ENCODE results near the gene EPHA6.
"Not testable (repeated sequence)": the region's sequence is repeated elsewhere in the genome, so short reads cannot be mapped to it uniquely, and the experiment has no call there.

Gene EPHA6

GRCh38 chr3:96977671-96978070 is 163.3 kb downstream of the EPHA6 start:
- H3K36me3 ChIP-seq (ENCODE audit: insufficient read depth, low read length) = no peaks in the 10 kb centered on the region
- no peak overlapping the region for H3K27ac ChIP-seq (ENCODE audit: low read depth, low read length)
- no peaks in the 10 kb centered on the region for H3K27me3 ChIP-seq (ENCODE audit: insufficient read depth, low read length)
- no peak overlapping the region for H3K4me3 ChIP-seq (ENCODE audit: low read depth, low read length)
- H3K79me2 ChIP-seq (ENCODE audit: control insufficient read depth, insufficient read depth, low read length, unreplicated experiment) = no peaks in the 10 kb centered on the region
- no peak overlapping the region for H2AFZ ChIP-seq (ENCODE audit: low read length, unreplicated experiment)
- no peaks in the 10 kb centered on the region for H3K4me1 ChIP-seq (ENCODE audit: control insufficient read depth, insufficient read depth, low read length, unreplicated experiment)

GRCh38 chr3:96983716-96984115 is 169.3 kb downstream of the EPHA6 start:
- not testable (repeated sequence) for H3K79me2 ChIP-seq (ENCODE audit: control insufficient read depth, insufficient read depth, low read length, unreplicated experiment); H3K36me3 ChIP-seq (ENCODE audit: insufficient read depth, low read length); H3K4me1 ChIP-seq (ENCODE audit: control insufficient read depth, insufficient read depth, low read length, unreplicated experiment); H3K4me3 ChIP-seq (ENCODE audit: low read depth, low read length); H3K27ac ChIP-seq (ENCODE audit: low read depth, low read length); H3K27me3 ChIP-seq (ENCODE audit: insufficient read depth, low read length); H2AFZ ChIP-seq (ENCODE audit: low read length, unreplicated experiment)

- Histone ChIP-seq H2AFZ (ENCODE audit: low read length, unreplicated experiment) (no peak overlapping the region), H3K36me3 (ENCODE audit: insufficient read depth, low read length) (no peaks in the 10 kb centered on the region), H3K79me2 (ENCODE audit: control insufficient read depth, insufficient read depth, low read length, unreplicated experiment) (no peaks in the 10 kb centered on the region), H3K4me1 (ENCODE audit: control insufficient read depth, insufficient read depth, low read length, unreplicated experiment) (no peaks in the 10 kb centered on the region), H3K4me3 (ENCODE audit: low read depth, low read length) (no peak overlapping the region), H3K27me3 (ENCODE audit: insufficient read depth, low read length) (no peaks in the 10 kb centered on the region), H3K27ac (ENCODE audit: low read depth, low read length) (no peak overlapping the region)
Measured at GRCh38 chr3:96986241-96986640, 171.8 kb downstream of the EPHA6 start.

GRCh38 chr3:96991231-96991630 is 176.8 kb downstream of the EPHA6 start:
- Histone ChIP-seq H3K79me2 (ENCODE audit: control insufficient read depth, insufficient read depth, low read length, unreplicated experiment) (no peaks in the 10 kb centered on the region), H2AFZ (ENCODE audit: low read length, unreplicated experiment) (no peak overlapping the region), H3K36me3 (ENCODE audit: insufficient read depth, low read length) (no peaks in the 10 kb centered on the region), H3K4me3 (ENCODE audit: low read depth, low read length) (no peak overlapping the region), H3K4me1 (ENCODE audit: control insufficient read depth, insufficient read depth, low read length, unreplicated experiment) (no peaks in the 10 kb centered on the region), H3K27me3 (ENCODE audit: insufficient read depth, low read length) (no peaks in the 10 kb centered on the region), H3K27ac (ENCODE audit: low read depth, low read length) (no peak overlapping the region)

- Histone ChIP-seq H3K27me3 (ENCODE audit: insufficient read depth, low read length) (no peaks in the 10 kb centered on the region), H3K36me3 (ENCODE audit: insufficient read depth, low read length) (no peaks in the 10 kb centered on the region), H2AFZ (ENCODE audit: low read length, unreplicated experiment) (no peak overlapping the region), H3K27ac (ENCODE audit: low read depth, low read length) (no peak overlapping the region), H3K79me2 (ENCODE audit: control insufficient read depth, insufficient read depth, low read length, unreplicated experiment) (no peaks in the 10 kb centered on the region), H3K4me1 (ENCODE audit: control insufficient read depth, insufficient read depth, low read length, unreplicated experiment) (no peaks in the 10 kb centered on the region), H3K4me3 (ENCODE audit: low read depth, low read length) (no peak overlapping the region)
Measured at GRCh38 chr3:96991800-96992365, 177.5 kb downstream of the EPHA6 start.

GRCh38 chr3:96994988-96995387 is 180.6 kb downstream of the EPHA6 start:
- Histone ChIP-seq H3K4me1 (ENCODE audit: control insufficient read depth, insufficient read depth, low read length, unreplicated experiment) (no peaks in the 10 kb centered on the region), H3K36me3 (ENCODE audit: insufficient read depth, low read length) (no peaks in the 10 kb centered on the region), H2AFZ (ENCODE audit: low read length, unreplicated experiment) (no peak overlapping the region), H3K27me3 (ENCODE audit: insufficient read depth, low read length) (no peaks in the 10 kb centered on the region), H3K4me3 (ENCODE audit: low read depth, low read length) (no peak overlapping the region), H3K27ac (ENCODE audit: low read depth, low read length) (no peak overlapping the region), H3K79me2 (ENCODE audit: control insufficient read depth, insufficient read depth, low read length, unreplicated experiment) (no peaks in the 10 kb centered on the region)

GRCh38 chr3:96996009-96996408 is 181.6 kb downstream of the EPHA6 start:
- Histone ChIP-seq H3K4me1 (ENCODE audit: control insufficient read depth, insufficient read depth, low read length, unreplicated experiment) (no peaks in the 10 kb centered on the region), H3K4me3 (ENCODE audit: low read depth, low read length) (no peak overlapping the region), H3K27me3 (ENCODE audit: insufficient read depth, low read length) (no peaks in the 10 kb centered on the region), H3K27ac (ENCODE audit: low read depth, low read length) (no peak overlapping the region), H3K79me2 (ENCODE audit: control insufficient read depth, insufficient read depth, low read length, unreplicated experiment) (no peaks in the 10 kb centered on the region), H2AFZ (ENCODE audit: low read length, unreplicated experiment) (no peak overlapping the region), H3K36me3 (ENCODE audit: insufficient read depth, low read length) (no peaks in the 10 kb centered on the region)

- H3K4me1 ChIP-seq (ENCODE audit: control insufficient read depth, insufficient read depth, low read length, unreplicated experiment) = no peaks in the 10 kb centered on the region
Measured at GRCh38 chr3:97001611-97002010, 187.2 kb downstream of the EPHA6 start.

GRCh38 chr3:97009427-97010019 is 195.1 kb downstream of the EPHA6 start:
- no peaks in the 10 kb centered on the region for H3K27me3 ChIP-seq (ENCODE audit: insufficient read depth, low read length)
- no peaks in the 10 kb centered on the region for H3K79me2 ChIP-seq (ENCODE audit: control insufficient read depth, insufficient read depth, low read length, unreplicated experiment)
- no peak overlapping the region for H2AFZ ChIP-seq (ENCODE audit: low read length, unreplicated experiment)
- no peaks in the 10 kb centered on the region for H3K4me1 ChIP-seq (ENCODE audit: control insufficient read depth, insufficient read depth, low read length, unreplicated experiment)
- no peak overlapping the region for H3K4me3 ChIP-seq (ENCODE audit: low read depth, low read length)
- H3K27ac ChIP-seq (ENCODE audit: low read depth, low read length) = no peak overlapping the region
- no peaks in the 10 kb centered on the region for H3K36me3 ChIP-seq (ENCODE audit: insufficient read depth, low read length)

More at GRCh38 chr3:97001611-97002010, 187.2 kb downstream of the EPHA6 start:
- Histone ChIP-seq H3K4me3 (ENCODE audit: low read depth, low read length) (no peak overlapping the region), H2AFZ (ENCODE audit: low read length, unreplicated experiment) (no peak overlapping the region), H3K27me3 (ENCODE audit: insufficient read depth, low read length) (no peaks in the 10 kb centered on the region), H3K36me3 (ENCODE audit: insufficient read depth, low read length) (no peaks in the 10 kb centered on the region), H3K79me2 (ENCODE audit: control insufficient read depth, insufficient read depth, low read length, unreplicated experiment) (no peaks in the 10 kb centered on the region), H3K27ac (ENCODE audit: low read depth, low read length) (no peak overlapping the region)

GRCh38 chr3:97010881-97011657 is 196.7 kb downstream of the EPHA6 start:
- no peak overlapping the region for H3K27ac ChIP-seq (ENCODE audit: low read depth, low read length)
- no peaks in the 10 kb centered on the region for H3K4me1 ChIP-seq (ENCODE audit: control insufficient read depth, insufficient read depth, low read length, unreplicated experiment)
- H3K36me3 ChIP-seq (ENCODE audit: insufficient read depth, low read length) = no peaks in the 10 kb centered on the region
- H3K4me3 ChIP-seq (ENCODE audit: low read depth, low read length) = no peak overlapping the region
- no peaks in the 10 kb centered on the region for H3K27me3 ChIP-seq (ENCODE audit: insufficient read depth, low read length)
- no peaks in the 10 kb centered on the region for H3K79me2 ChIP-seq (ENCODE audit: control insufficient read depth, insufficient read depth, low read length, unreplicated experiment)
- no peak overlapping the region for H2AFZ ChIP-seq (ENCODE audit: low read length, unreplicated experiment)

- Histone ChIP-seq H2AFZ (ENCODE audit: low read length, unreplicated experiment) (no peak overlapping the region), H3K4me3 (ENCODE audit: low read depth, low read length) (no peak overlapping the region), H3K36me3 (ENCODE audit: insufficient read depth, low read length) (no peaks in the 10 kb centered on the region), H3K79me2 (ENCODE audit: control insufficient read depth, insufficient read depth, low read length, unreplicated experiment) (no peaks in the 10 kb centered on the region), H3K4me1 (ENCODE audit: control insufficient read depth, insufficient read depth, low read length, unreplicated experiment) (no peaks in the 10 kb centered on the region), H3K27ac (ENCODE audit: low read depth, low read length) (no peak overlapping the region), H3K27me3 (ENCODE audit: insufficient read depth, low read length) (no peaks in the 10 kb centered on the region)
Measured at GRCh38 chr3:97021778-97022177, 207.4 kb downstream of the EPHA6 start.

Measured in ACC112 (cell line).